IMR-90 (cell line): ENCODE data around the gene NTMT1. TPM values are rescaled to one million over a fixed set of nuclear protein-coding genes. Genes with fewer than 3 reads are reported as not detected.

Experiments used
- ATAC-seq: fragments of 200-7000 bp; cut with Tn5 transposase; 2 replicates; pipeline ENCODE4 v1.9.1; 2020; ENCODE audit warnings: low read depth, mild to moderate bottlenecking, moderate library complexity
- BruUV-seq: library from RNA; stranded (reverse); fragments of 400-500 nt; replicated peaks from 2 replicates; lab custom pipeline; 2021; lab: Mats Ljungman, UMichigan
- CTCF ChIA-PET: fragments of 300-600 bp; formaldehyde crosslinking; extraction: SDS; loops from one replicate; lab custom pipeline; 2021; ENCODE audit warnings: antibody characterized with exemption; lab: Yijun Ruan, JAX
- POLR2A ChIA-PET: fragments of 300-600 bp; sonication (Branson Sonifier 250); formaldehyde crosslinking; loops from one replicate; lab custom pipeline; 2022; ENCODE audit warnings: antibody characterized with exemption; ENCODE audit not compliant: unreplicated experiment; lab: Charles Lee
- DNase-seq: peaks from one replicate; pipeline ENCODE4 v3.0.0; 2013
- H2AFZ ChIP-seq: replicated peaks from 2 replicates; pipeline ENCODE3; 2013; ENCODE audit warnings: low read length, mild to moderate bottlenecking; ENCODE audit not compliant: poor library complexity
- H2AK5ac ChIP-seq: 2 replicates; pipeline ENCODE4 v1.6.1; 2013; ENCODE audit warnings: low read depth, low read length, inconsistent platforms
- H2AK9ac ChIP-seq: replicated peaks from 2 replicates; pipeline ENCODE3; 2013; ENCODE audit warnings: mild to moderate bottlenecking, low read depth, low read length, moderate library complexity; ENCODE audit not compliant: poor library complexity
- H2BK120ac ChIP-seq: 2 replicates; pipeline ENCODE4 v1.6.1; 2013; ENCODE audit warnings: low read depth, low read length, inconsistent platforms
- H2BK15ac ChIP-seq: 3 replicates; pipeline ENCODE4 v1.6.1; 2013; ENCODE audit warnings: low read depth, low read length, inconsistent platforms
- H2BK20ac ChIP-seq: 2 replicates; pipeline ENCODE4 v1.6.1; 2013; ENCODE audit warnings: low read depth, mild to moderate bottlenecking, inconsistent platforms, low read length, moderate library complexity
- H2BK5ac ChIP-seq: 2 replicates; pipeline ENCODE4 v1.6.1; 2013; ENCODE audit warnings: mild to moderate bottlenecking, low read depth, low read length, inconsistent platforms; ENCODE audit not compliant: poor library complexity, severe bottlenecking
- H3K14ac ChIP-seq: replicated peaks from 2 replicates; pipeline ENCODE4 v1.6.1; 2013; ENCODE audit warnings: low read depth, low read length, inconsistent platforms
- H3K18ac ChIP-seq: 2 replicates; pipeline ENCODE4 v1.6.1; 2013; ENCODE audit warnings: low read depth, low read length, control low read depth
- H3K23ac ChIP-seq: 2 replicates; pipeline ENCODE4 v1.6.1; 2013; ENCODE audit warnings: low read depth, low read length, inconsistent platforms
- H3K27ac ChIP-seq: 2 replicates; pipeline ENCODE4 v1.5.1; 2013; ENCODE audit warnings: mild to moderate bottlenecking, control low read depth, low read length; ENCODE audit not compliant: insufficient read depth
- H3K27me3 ChIP-seq: 2 replicates; pipeline ENCODE4 v1.6.1; 2013; ENCODE audit warnings: low read length; ENCODE audit not compliant: control insufficient read depth, insufficient read depth
- H3K36me3 ChIP-seq: 2 replicates; pipeline ENCODE4 v1.6.1; 2013; ENCODE audit warnings: low read length, mixed read lengths; ENCODE audit not compliant: control insufficient read depth, insufficient read depth
- H3K4ac ChIP-seq: 2 replicates; pipeline ENCODE4 v1.6.1; 2013; ENCODE audit warnings: low read depth, low read length, inconsistent platforms
- H3K4me1 ChIP-seq: 2 replicates; pipeline ENCODE4 v1.6.1; 2013; ENCODE audit warnings: low read length, mixed read lengths; ENCODE audit not compliant: control insufficient read depth, insufficient read depth
- H3K4me2 ChIP-seq: 2 replicates; pipeline ENCODE4 v1.6.1; 2013; ENCODE audit warnings: low read depth, mild to moderate bottlenecking, control low read depth, low read length, moderate library complexity
- H3K4me3 ChIP-seq: 2 replicates; pipeline ENCODE4 v1.5.1; 2013; ENCODE audit warnings: low read depth, mild to moderate bottlenecking, control low read depth, low read length, moderate library complexity; ENCODE audit not compliant: insufficient read depth
- H3K56ac ChIP-seq: 2 replicates; pipeline ENCODE4 v1.6.1; 2013; ENCODE audit warnings: low read length, inconsistent platforms; ENCODE audit not compliant: insufficient read depth; ENCODE audit errors: extremely low read depth
- H3K79me1 ChIP-seq, 2 experiments: 2 replicates each; pipeline ENCODE4 v1.6.1; 2013; ENCODE audit warnings: low read length in 2 of 2, inconsistent platforms in 1 of 2, low read depth in 1 of 2
- H3K9ac ChIP-seq: 2 replicates; pipeline ENCODE4 v1.6.1; 2013; ENCODE audit warnings: low read depth, low read length, control low read depth
- H3K9me1 ChIP-seq: 2 replicates; pipeline ENCODE4 v1.6.1; 2013; ENCODE audit warnings: low read length, inconsistent platforms; ENCODE audit not compliant: insufficient read depth
- H3K9me3 ChIP-seq: 2 replicates; pipeline ENCODE4 v1.6.1; 2013; ENCODE audit warnings: low read length; ENCODE audit not compliant: control insufficient read depth, insufficient read depth
- H4K20me1 ChIP-seq: 2 replicates; pipeline ENCODE4 v1.6.1; 2013; ENCODE audit warnings: low read length, inconsistent platforms; ENCODE audit not compliant: insufficient read depth
- H4K5ac ChIP-seq: 2 replicates; pipeline ENCODE4 v1.6.1; 2013; ENCODE audit warnings: mild to moderate bottlenecking, low read depth, low read length, control low read depth
- H4K8ac ChIP-seq, 2 experiments: 2 replicates each; pipeline ENCODE4 v1.6.1; 2013; ENCODE audit warnings: low read depth in 2 of 2, low read length in 2 of 2, control low read depth in 1 of 2, inconsistent platforms in 1 of 2
- H4K91ac ChIP-seq: 2 replicates; pipeline ENCODE4 v1.6.1; 2013; ENCODE audit warnings: low read depth, low read length, inconsistent platforms; ENCODE audit not compliant: insufficient read depth
- BHLHE40 ChIP-seq: fragments of 150-350 bp; IDR thresholded peaks from 2 replicates; pipeline ENCODE4 v1.6.1; 2016; ENCODE audit warnings: mild to moderate bottlenecking, low read depth, low read length
- CEBPB ChIP-seq: IDR thresholded peaks from 2 replicates; pipeline ENCODE4 v1.6.1; 2012; ENCODE audit warnings: low read depth, low read length, improper control_type of control experiment
- CHD1 ChIP-seq: IDR thresholded peaks from 2 replicates; pipeline ENCODE4 v1.6.1; 2012; ENCODE audit warnings: low read depth, low read length, improper control_type of control experiment
- FOS ChIP-seq: fragments of 150-350 bp; IDR thresholded peaks from 2 replicates; pipeline ENCODE4 v1.6.1; 2016; ENCODE audit warnings: low read depth, low read length
- MAFK ChIP-seq: IDR thresholded peaks from 2 replicates; pipeline ENCODE4 v1.6.1; 2012; ENCODE audit warnings: low read depth, low read length, improper control_type of control experiment
- MAZ ChIP-seq: IDR thresholded peaks from 2 replicates; pipeline ENCODE4 v1.6.1; 2012; ENCODE audit warnings: low read depth, mild to moderate bottlenecking, low read length, improper control_type of control experiment, moderate library complexity, borderline replicate concordance
- MXI1 ChIP-seq: IDR thresholded peaks from 2 replicates; pipeline ENCODE4 v1.6.1; 2012; ENCODE audit warnings: low read depth, mild to moderate bottlenecking, low read length, moderate library complexity, borderline replicate concordance
- NFE2L2 ChIP-seq: fragments of 150-350 bp; IDR thresholded peaks from 2 replicates; pipeline ENCODE4 v1.6.1; 2016; ENCODE audit warnings: low read depth, mild to moderate bottlenecking, low read length
- POLR2A ChIP-seq: IDR thresholded peaks from 2 replicates; pipeline ENCODE4 v1.6.1; 2012; ENCODE audit warnings: mild to moderate bottlenecking, low read depth, low read length
- RAD21 ChIP-seq: IDR thresholded peaks from 2 replicates; pipeline ENCODE4 v1.6.1; 2012; ENCODE audit warnings: low read length, improper control_type of control experiment
- RCOR1 ChIP-seq: IDR thresholded peaks from 2 replicates; pipeline ENCODE4 v1.6.1; 2012; ENCODE audit warnings: mild to moderate bottlenecking, low read length, improper control_type of control experiment; ENCODE audit not compliant: insufficient replicate concordance
- RFX5 ChIP-seq: IDR thresholded peaks from 2 replicates; pipeline ENCODE4 v1.8.0; 2012; ENCODE audit warnings: low read depth, mild to moderate bottlenecking, low read length, moderate library complexity
- SMC3 ChIP-seq: fragments of 150-350 bp; IDR thresholded peaks from 2 replicates; pipeline ENCODE4 v1.6.1; 2016; ENCODE audit warnings: low read depth, mild to moderate bottlenecking, antibody characterized with exemption, low read length, moderate library complexity
- WGBS, 2 experiments: methylation state at CpG; one replicate each; pipeline versions ENCODE4 v1.1.5 to v1.1.7; 2013; ENCODE audit warnings: missing lambda C conversion rate in 2 of 2; ENCODE audit not compliant: insufficient read length in 1 of 2; ENCODE audit errors: extremely low coverage in 2 of 2; 5-methylcytosine and 5-hydroxymethylcytosine counted together
- dilution Hi-C: fragments of 300-500 bp; cut with HindIII; formaldehyde crosslinking; loops from one replicate; pipeline ENCODE4 v1.14.3; 2018; ENCODE audit warnings: low sequenced_read_pairs; ENCODE audit not compliant: unreplicated experiment
- in situ Hi-C: fragments of 300-500 bp; cut with MboI; formaldehyde crosslinking; loops from 3 replicates; pipeline ENCODE4 v1.14.3; 2019; ENCODE audit warnings: low sequenced_read_pairs, inconsistent platforms, mixed read lengths
- intact Hi-C: fragments of 100-400 bp; cut with micrococcal nuclease; formaldehyde crosslinking; loops from 2 replicates; pipeline ENCODE4 v1.10.0; 2022
- polyA plus RNA-seq, 3 experiments: library from polyadenylated mRNA; depleted of rRNA; stranded (reverse); fragments of >200 nt; gene quantifications; 2 replicates each; pipeline ENCODE4 v1.2.3, GENCODE V29; 2012; ENCODE audit warnings: low replicate concordance in 1 of 3
- total RNA-seq: library from RNA; depleted of rRNA; stranded (reverse); fragments of >200 nt; gene quantifications from 2 replicates; pipeline ENCODE4 v1.2.3, GENCODE V29; 2012
- TF ChIP-seq, protein P1 (sequence below): conservative IDR thresholded peaks from 2 replicates; pipeline ENCODE4 v1.5.1; 2012; ENCODE audit warnings: mild to moderate bottlenecking, low read depth, low read length, improper control_type of control experiment
- TF ChIP-seq, protein P2 (sequence below): fragments of 150-350 bp; IDR thresholded peaks from 2 replicates; pipeline ENCODE4 v1.6.1; 2016; ENCODE audit warnings: low read depth, mild to moderate bottlenecking, low read length, moderate library complexity, borderline replicate concordance
- TF ChIP-seq, protein P3 (sequence below): fragments of 150-350 bp; IDR thresholded peaks from 2 replicates; pipeline ENCODE4 v1.6.1; 2017; ENCODE audit warnings: mild to moderate bottlenecking, antibody characterized with exemption, low read length, low read depth

Gene NTMT1
- total and polyA plus RNA-seq, 2 of the 4 experiments (the other 2 are of a cell fraction): 68.1 to 88.1 TPM

DNA sequence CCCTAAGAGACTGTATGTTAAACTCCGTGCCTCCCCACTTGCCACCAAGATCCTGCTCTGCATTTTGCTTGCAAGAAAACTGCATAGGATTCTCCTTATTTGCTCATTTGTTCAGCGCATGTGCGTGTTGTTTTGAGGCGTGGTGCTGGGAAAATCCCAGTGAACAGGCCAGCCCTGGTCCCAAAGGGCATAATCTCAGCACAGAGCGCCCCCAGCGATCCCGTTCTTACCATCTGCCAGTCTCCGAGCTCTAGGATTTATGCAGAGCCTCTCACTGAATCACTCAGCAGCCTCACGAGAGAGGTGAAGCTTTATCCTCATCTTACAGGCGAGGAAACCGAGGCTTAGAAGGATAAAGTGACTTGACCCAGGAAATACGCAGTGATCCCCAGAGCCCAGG, 51.0 kb downstream of the NTMT1 start:
- no TSS peak for BruUV-seq
- Histone ChIP-seq H2AK9ac (no peak overlapping the region), H3K18ac (no peak overlapping the region), H2AK5ac (no peak overlapping the region), H3K27ac (no peak overlapping the region), H4K20me1 (peaks cover 74% of the 10 kb centered on the region), H3K4me3 (no peak overlapping the region), H3K56ac (no peak overlapping the region), H3K4ac (no peak overlapping the region), H3K4me2 (no peak overlapping the region), H2AFZ (no peak overlapping the region), H2BK120ac (no peak overlapping the region), H3K14ac (no peak overlapping the region), H4K5ac (no peak overlapping the region), H3K23ac (no peak overlapping the region), H3K27me3 (no peaks in the 10 kb centered on the region), H2BK15ac (no peak overlapping the region), H3K9ac (no peak overlapping the region), H2BK5ac (no peak overlapping the region), H3K9me3 (no peaks in the 10 kb centered on the region), H3K9me1 (peaks cover 22% of the 10 kb centered on the region), H4K8ac (no peak overlapping the region), H4K91ac (no peak overlapping the region), H3K36me3 (peaks cover 25% of the 10 kb centered on the region; the same call in 1 of the 2 replicates), H3K79me1 (peaks cover 12 to 90% of the 10 kb centered on the region in 2 experiments), H2BK20ac (no peak overlapping the region), H3K4me1 (no peaks in the 10 kb centered on the region; the same call in 1 of the 2 replicates)
- ATAC-seq (no peak), DNase-seq (no peak)
- in situ Hi-C loops (no loop called here), dilution Hi-C loops (no loop called here), intact Hi-C loops (no loop called here)
- ChIA-PET CTCF (no interaction called here), POLR2A (no interaction called here)
- no peak for TF ChIP-seq CHD1
- TF ChIP-seq, protein P1, sequence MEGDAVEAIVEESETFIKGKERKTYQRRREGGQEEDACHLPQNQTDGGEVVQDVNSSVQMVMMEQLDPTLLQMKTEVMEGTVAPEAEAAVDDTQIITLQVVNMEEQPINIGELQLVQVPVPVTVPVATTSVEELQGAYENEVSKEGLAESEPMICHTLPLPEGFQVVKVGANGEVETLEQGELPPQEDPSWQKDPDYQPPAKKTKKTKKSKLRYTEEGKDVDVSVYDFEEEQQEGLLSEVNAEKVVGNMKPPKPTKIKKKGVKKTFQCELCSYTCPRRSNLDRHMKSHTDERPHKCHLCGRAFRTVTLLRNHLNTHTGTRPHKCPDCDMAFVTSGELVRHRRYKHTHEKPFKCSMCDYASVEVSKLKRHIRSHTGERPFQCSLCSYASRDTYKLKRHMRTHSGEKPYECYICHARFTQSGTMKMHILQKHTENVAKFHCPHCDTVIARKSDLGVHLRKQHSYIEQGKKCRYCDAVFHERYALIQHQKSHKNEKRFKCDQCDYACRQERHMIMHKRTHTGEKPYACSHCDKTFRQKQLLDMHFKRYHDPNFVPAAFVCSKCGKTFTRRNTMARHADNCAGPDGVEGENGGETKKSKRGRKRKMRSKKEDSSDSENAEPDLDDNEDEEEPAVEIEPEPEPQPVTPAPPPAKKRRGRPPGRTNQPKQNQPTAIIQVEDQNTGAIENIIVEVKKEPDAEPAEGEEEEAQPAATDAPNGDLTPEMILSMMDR: no peak
- TF ChIP-seq CEBPB: no peak
- TF ChIP-seq MAZ: no peak
- no peak for TF ChIP-seq MXI1
- TF ChIP-seq RFX5: no peak
- TF ChIP-seq POLR2A: no peak
- no peak for TF ChIP-seq RCOR1
- TF ChIP-seq RAD21: no peak
- TF ChIP-seq SMC3: no peak
- no peak for TF ChIP-seq FOS
- no peak for TF ChIP-seq MAFK
- TF ChIP-seq, protein P2, sequence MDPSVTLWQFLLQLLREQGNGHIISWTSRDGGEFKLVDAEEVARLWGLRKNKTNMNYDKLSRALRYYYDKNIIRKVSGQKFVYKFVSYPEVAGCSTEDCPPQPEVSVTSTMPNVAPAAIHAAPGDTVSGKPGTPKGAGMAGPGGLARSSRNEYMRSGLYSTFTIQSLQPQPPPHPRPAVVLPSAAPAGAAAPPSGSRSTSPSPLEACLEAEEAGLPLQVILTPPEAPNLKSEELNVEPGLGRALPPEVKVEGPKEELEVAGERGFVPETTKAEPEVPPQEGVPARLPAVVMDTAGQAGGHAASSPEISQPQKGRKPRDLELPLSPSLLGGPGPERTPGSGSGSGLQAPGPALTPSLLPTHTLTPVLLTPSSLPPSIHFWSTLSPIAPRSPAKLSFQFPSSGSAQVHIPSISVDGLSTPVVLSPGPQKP: no peak
- TF ChIP-seq, protein P3, sequence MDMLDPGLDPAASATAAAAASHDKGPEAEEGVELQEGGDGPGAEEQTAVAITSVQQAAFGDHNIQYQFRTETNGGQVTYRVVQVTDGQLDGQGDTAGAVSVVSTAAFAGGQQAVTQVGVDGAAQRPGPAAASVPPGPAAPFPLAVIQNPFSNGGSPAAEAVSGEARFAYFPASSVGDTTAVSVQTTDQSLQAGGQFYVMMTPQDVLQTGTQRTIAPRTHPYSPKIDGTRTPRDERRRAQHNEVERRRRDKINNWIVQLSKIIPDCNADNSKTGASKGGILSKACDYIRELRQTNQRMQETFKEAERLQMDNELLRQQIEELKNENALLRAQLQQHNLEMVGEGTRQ: no peak
- no peak for TF ChIP-seq NFE2L2
- TF ChIP-seq BHLHE40: no peak
- WGBS, 2 experiments: 100% methylated on average over 3 of the region's 12 CpGs; no CpG with 5 or more reads in 1 of the 2 experiments
